Brain microvascular endothelial cell (primary cell): ENCODE measurements around the gene TMEM184B.
A peak's percentile ranks its signal among the peaks of the same experiment; 100 is the strongest.

Experiments used
- DNase-seq: peaks from one replicate; pipeline ENCODE4 v3.0.0-alpha.2; 2020
- H3K27ac ChIP-seq: fragments of 250-450 bp; sonication (Bioruptor Pico); 2 replicates; pipeline ENCODE4 v1.5.1; 2020; ENCODE audit warnings: mild to moderate bottlenecking, moderate library complexity
- H3K27me3 ChIP-seq: fragments of 250-450 bp; sonication (Bioruptor Pico); replicated peaks from 2 replicates; pipeline ENCODE4 v1.5.1; 2020; ENCODE audit warnings: mild to moderate bottlenecking
- H3K36me3 ChIP-seq: fragments of 250-450 bp; sonication (Bioruptor Pico); replicated peaks from 2 replicates; pipeline ENCODE4 v1.5.1; 2020; ENCODE audit warnings: mild to moderate bottlenecking
- H3K4me3 ChIP-seq: 2 replicates; pipeline ENCODE4 v1.5.1; 2011; ENCODE audit warnings: low read depth, mild to moderate bottlenecking, control low read depth, low read length, moderate library complexity
- CTCF ChIP-seq: IDR thresholded peaks from 2 replicates; pipeline ENCODE4 v1.5.1; 2011; ENCODE audit warnings: low read depth, mild to moderate bottlenecking, moderate library complexity, low read length, control low read depth, inconsistent platforms; ENCODE audit errors: missing control alignments
- in situ Hi-C: cut with HindIII; loops from 2 replicates; pipeline ENCODE4 v1.10.0; 2017; ENCODE audit warnings: low sequenced_read_pairs, low pct_ligation_motif_present

TMEM184B gene

GRCh38 chr22:38248280-38248679 is 24.5 kb downstream of the TMEM184B start:
- Histone ChIP-seq H3K27ac (no peak overlapping the region), H3K27me3 (no peaks in the 10 kb centered on the region), H3K4me3 (no peak overlapping the region), H3K36me3 (peaks cover 32% of the 10 kb centered on the region)
- DNase-seq = no peak
- no peak for TF ChIP-seq CTCF
- in situ Hi-C loops = no loop called here

- in situ Hi-C loops = no loop called here
- Histone ChIP-seq H3K27ac (no peak overlapping the region), H3K27me3 (no peaks in the 10 kb centered on the region), H3K36me3 (peaks cover 34% of the 10 kb centered on the region), H3K4me3 (no peak overlapping the region)
- TF ChIP-seq CTCF = no peak
- DNase-seq = no peak
These were observed 25.1 kb downstream of the TMEM184B start for GRCh38 chr22:38247713-38248112.

GRCh38 chr22:38246692-38247091 is 26.1 kb downstream of the TMEM184B start:
- Histone ChIP-seq H3K36me3 (peaks cover 37% of the 10 kb centered on the region), H3K27me3 (no peaks in the 10 kb centered on the region), H3K4me3 (no peak overlapping the region), H3K27ac (no peak overlapping the region)
- in situ Hi-C loops = no loop called here
- TF ChIP-seq CTCF = no peak
- no peak for DNase-seq

- peaks cover 37% of the 10 kb centered on the region for H3K36me3 ChIP-seq
- H3K27me3 ChIP-seq = no peaks in the 10 kb centered on the region
- H3K4me3 ChIP-seq = no peak overlapping the region
- TF ChIP-seq CTCF = no peak
- in situ Hi-C loops = no loop called here
- H3K27ac ChIP-seq = no peak overlapping the region
- no peak for DNase-seq
These were observed 26.7 kb downstream of the TMEM184B start for GRCh38 chr22:38246046-38246658.

- no peak for DNase-seq
- no peak for TF ChIP-seq CTCF
- in situ Hi-C loops = no loop called here
- Histone ChIP-seq H3K27ac (no peak overlapping the region), H3K36me3 (peaks cover 37% of the 10 kb centered on the region), H3K27me3 (no peaks in the 10 kb centered on the region), H3K4me3 (no peak overlapping the region)
These were observed 28.7 kb downstream of the TMEM184B start for GRCh38 chr22:38244106-38244505.

- DNase-seq = peak; percentile 49
- Histone ChIP-seq H3K36me3 (peaks cover 37% of the 10 kb centered on the region), H3K4me3 (no peak overlapping the region), H3K27ac (peak overlapping the region; percentile 45), H3K27me3 (no peaks in the 10 kb centered on the region)
- in situ Hi-C loops = no loop called here
- TF ChIP-seq CTCF = no peak
These were observed 29.6 kb downstream of the TMEM184B start for GRCh38 chr22:38243007-38243765.
